Smooth muscle cell (in vitro differentiated cells): ENCODE results near the gene SYT1. TPM values are rescaled to one million over a fixed set of nuclear protein-coding genes. Genes with fewer than 3 reads are reported as not detected.

ENCODE experiments used
- DNase-seq: peaks from one replicate; lab custom pipeline; 2025; ENCODE audit not compliant: unreplicated experiment; lab: John Stamatoyannopoulos, UW
- H2AFZ ChIP-seq: fragments of 200-600 bp; sonication (generic); 2 replicates; pipeline ENCODE4 v1.6.0; 2016; ENCODE audit warnings: antibody characterized with exemption, low read depth, mild to moderate bottlenecking
- H3F3A ChIP-seq: fragments of 200-600 bp; sonication (generic); 2 replicates; pipeline ENCODE4 v1.6.0; 2017; ENCODE audit warnings: antibody characterized with exemption, low read depth
- H3K27ac ChIP-seq: fragments of 200-600 bp; sonication (generic); 2 replicates; pipeline ENCODE4 v1.5.1; 2016; ENCODE audit warnings: low read depth, mild to moderate bottlenecking
- H3K27me3 ChIP-seq: fragments of 200-600 bp; sonication (generic); 2 replicates; pipeline ENCODE4 v1.6.1; 2016; ENCODE audit warnings: low read depth, mild to moderate bottlenecking
- H3K36me3 ChIP-seq: fragments of 200-600 bp; sonication (generic); 2 replicates; pipeline ENCODE4 v1.5.1; 2016; ENCODE audit warnings: low read depth
- H3K4me1 ChIP-seq: fragments of 200-600 bp; sonication (generic); 2 replicates; pipeline ENCODE4 v1.5.1; 2016; ENCODE audit warnings: low read depth
- H3K4me2 ChIP-seq: fragments of 200-600 bp; sonication (generic); 2 replicates; pipeline ENCODE4 v1.6.0; 2016; ENCODE audit warnings: mild to moderate bottlenecking
- H3K4me3 ChIP-seq: fragments of 200-600 bp; sonication (generic); 2 replicates; pipeline ENCODE4 v1.5.1; 2016; ENCODE audit warnings: mild to moderate bottlenecking
- H3K79me2 ChIP-seq: fragments of 200-600 bp; sonication (generic); 2 replicates; pipeline ENCODE4 v1.6.0; 2016; ENCODE audit warnings: low read depth, mild to moderate bottlenecking
- H3K9ac ChIP-seq: fragments of 200-600 bp; sonication (generic); 2 replicates; pipeline ENCODE4 v1.6.0; 2016; ENCODE audit warnings: low read depth
- H3K9me3 ChIP-seq: fragments of 200-600 bp; sonication (generic); replicated peaks from 2 replicates; pipeline ENCODE4 v1.5.1; 2016; ENCODE audit warnings: low read depth
- H4K20me1 ChIP-seq: fragments of 200-600 bp; sonication (generic); 2 replicates; pipeline ENCODE4 v1.6.0; 2016; ENCODE audit warnings: low read depth
- CTCF ChIP-seq: fragments of 200-600 bp; sonication (generic); IDR thresholded peaks from 2 replicates; pipeline ENCODE4 v1.5.1; 2017; ENCODE audit warnings: borderline replicate concordance, mild to moderate bottlenecking, antibody characterized with exemption; ENCODE audit not compliant: insufficient read depth, poor library complexity, severe bottlenecking
- WGBS: methylation state at CpG from one replicate; pipeline ENCODE4 v1.1.7; 2016; ENCODE audit warnings: low lambda C conversion rate; 5-methylcytosine and 5-hydroxymethylcytosine counted together
- polyA plus RNA-seq: library from polyadenylated mRNA; unstranded; fragments of >200 nt; fragmentation: Nextera tagmentation; extraction: Ambion mirVana; gene quantifications from 2 replicates; pipeline ENCODE4 v1.2.1, GENCODE V29; 2016
- total RNA-seq: library from RNA; depleted of rRNA; stranded (reverse); fragments of >200 nt; gene quantifications from 2 replicates; pipeline ENCODE4 v1.2.3, GENCODE V29; 2014

SYT1 gene
- total and polyA plus RNA-seq, 2 experiments from 2014 or later, result 5.2 to 10.2 TPM

- Histone ChIP-seq H3K36me3 (no peaks in the 10 kb centered on the region), H3K27ac (peak overlapping the region; percentile 73), H3F3A (peaks cover 12% of the 10 kb centered on the region), H3K9ac (peak overlapping the region; percentile 15), H2AFZ (peak overlapping the region; percentile 41), H3K9me3 (no peaks in the 10 kb centered on the region), H4K20me1 (no peaks in the 10 kb centered on the region), H3K27me3 (no peaks in the 10 kb centered on the region), H3K4me2 (peak overlapping the region; percentile 62), H3K4me3 (no peak overlapping the region), H3K79me2 (no peaks in the 10 kb centered on the region), H3K4me1 (peaks cover 27% of the 10 kb centered on the region)
- DNase-seq, result no peak
- TF ChIP-seq CTCF, result no peak
- 0% methylated on average over 2 of the region's 2 CpGs for WGBS
These were observed 545.0 kb downstream of the SYT1 start for GRCh38 chr12:79409562-79409961.

- no peak for DNase-seq
- H3F3A ChIP-seq, result peaks cover 18% of the 10 kb centered on the region
- H3K9ac ChIP-seq, result no peak overlapping the region
- WGBS, result 92% methylated on average over 3 of the region's 3 CpGs
- H2AFZ ChIP-seq, result no peak overlapping the region
- H3K4me2 ChIP-seq, result no peak overlapping the region
- no peaks in the 10 kb centered on the region for H3K9me3 ChIP-seq
- no peaks in the 10 kb centered on the region for H3K27me3 ChIP-seq
- H3K27ac ChIP-seq, result no peak overlapping the region
- H3K4me3 ChIP-seq, result no peak overlapping the region
- H3K79me2 ChIP-seq, result no peaks in the 10 kb centered on the region
- H4K20me1 ChIP-seq, result no peaks in the 10 kb centered on the region
- peaks cover 44% of the 10 kb centered on the region for H3K4me1 ChIP-seq
- TF ChIP-seq CTCF, result no peak
- no peaks in the 10 kb centered on the region for H3K36me3 ChIP-seq
These were observed 547.2 kb downstream of the SYT1 start for GRCh38 chr12:79411791-79412190.

GRCh38 chr12:79413796-79414195 lies 549.2 kb downstream of the SYT1 start:
- Histone ChIP-seq H3K9ac (no peak overlapping the region), H3K4me2 (no peak overlapping the region), H4K20me1 (no peaks in the 10 kb centered on the region), H3K4me3 (no peak overlapping the region), H3F3A (peaks cover 12% of the 10 kb centered on the region), H3K27ac (peak overlapping the region; percentile 4), H3K9me3 (no peaks in the 10 kb centered on the region), H3K36me3 (no peaks in the 10 kb centered on the region), H3K79me2 (no peaks in the 10 kb centered on the region), H2AFZ (no peak overlapping the region), H3K27me3 (no peaks in the 10 kb centered on the region), H3K4me1 (peaks cover 37% of the 10 kb centered on the region)
- no peak for TF ChIP-seq CTCF
- DNase-seq, result no peak

GRCh38 chr12:79414252-79414651 lies 549.7 kb downstream of the SYT1 start:
- H2AFZ ChIP-seq, result no peak overlapping the region
- DNase-seq, result no peak
- H3K36me3 ChIP-seq, result no peaks in the 10 kb centered on the region
- TF ChIP-seq CTCF, result no peak
- H3K9ac ChIP-seq, result no peak overlapping the region
- WGBS, result 93% methylated on average over 2 of the region's 2 CpGs
- no peak overlapping the region for H3K4me3 ChIP-seq
- no peaks in the 10 kb centered on the region for H3K9me3 ChIP-seq
- peaks cover 10% of the 10 kb centered on the region for H3F3A ChIP-seq
- peaks cover 34% of the 10 kb centered on the region for H3K4me1 ChIP-seq
- H3K27ac ChIP-seq, result peak overlapping the region; percentile 4
- H3K79me2 ChIP-seq, result no peaks in the 10 kb centered on the region
- no peaks in the 10 kb centered on the region for H3K27me3 ChIP-seq
- H4K20me1 ChIP-seq, result no peaks in the 10 kb centered on the region
- H3K4me2 ChIP-seq, result peak overlapping the region; percentile 82
